ENCODE results near the gene CALCOCO2. TPM values are rescaled to one million over a fixed set of nuclear protein-coding genes. Genes with fewer than 3 reads are reported as not detected.

Gene CALCOCO2
- total and polyA plus RNA-seq, 2 of the 13 experiments (the other 11 are each of a cell fraction or from before 2014, with no cell fraction given) = 72.9 to 111 TPM

DNA sequence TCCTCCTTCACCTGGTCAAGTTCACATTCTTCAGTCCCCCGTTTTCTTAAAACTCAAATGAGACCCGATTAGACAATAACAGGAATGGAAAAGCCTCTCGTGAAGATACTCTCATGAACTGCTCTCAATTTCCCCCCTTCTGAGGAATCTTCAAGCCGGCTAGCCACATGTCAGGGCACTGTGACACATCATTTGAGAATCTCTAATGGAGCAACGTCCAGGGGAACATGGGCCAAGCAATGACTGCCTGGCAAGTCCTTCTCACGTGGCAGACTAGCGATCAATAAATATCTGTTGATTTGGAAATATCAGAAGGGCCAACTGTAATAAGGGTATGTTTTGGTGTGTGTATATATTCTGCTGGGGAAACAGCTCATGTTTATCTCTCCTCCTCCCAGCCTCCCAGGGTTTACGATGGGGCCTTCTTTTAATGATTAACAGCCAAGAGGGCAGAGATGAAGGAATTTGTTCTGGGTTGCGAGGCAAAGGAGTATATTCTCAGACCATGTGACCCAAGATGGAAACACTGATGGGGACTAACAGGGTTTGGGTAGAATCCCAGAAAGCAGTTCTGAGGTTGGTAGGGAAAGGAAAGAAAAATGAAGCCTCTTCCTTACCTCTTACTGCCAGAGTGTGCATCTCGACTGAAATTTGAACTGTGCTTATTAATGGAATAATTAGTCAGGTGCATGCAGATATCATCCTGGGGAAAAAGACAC is 35.2 kb upstream of the CALCOCO2 start (continued):
- TF ChIP-seq ZNF503 (CRISPR knock-in tag; IDR thresholded peaks at IDR 0.05) (peak; percentile 20; the same call in 1 of the 2 replicates), GPBP1L1 (CRISPR knock-in tag; IDR thresholded peaks at IDR 0.05) (no peak), ZNF577 (CRISPR knock-in tag; IDR thresholded peaks at IDR 0.05; ENCODE audit: borderline replicate concordance, low read depth) (no peak), MTF1 (CRISPR knock-in tag; IDR thresholded peaks at IDR 0.05) (no peak), PREB (CRISPR knock-in tag; IDR thresholded peaks at IDR 0.05) (no peak), YEATS2 (CRISPR knock-in tag; IDR thresholded peaks at IDR 0.05; ENCODE audit: borderline replicate concordance) (peak; percentile 50; the same call in 1 of the 2 replicates), RNF2 (conservative IDR thresholded peaks at IDR 0.05; ENCODE audit: low read depth) (peak; percentile 89), ZNF75D (CRISPR knock-in tag; IDR thresholded peaks at IDR 0.05; ENCODE audit: borderline replicate concordance) (no peak), ZNF234 (CRISPR knock-in tag; conservative IDR thresholded peaks at IDR 0.05) (no peak), ZNF318 (CRISPR knock-in tag; IDR thresholded peaks at IDR 0.05) (no peak), ZNF333 (CRISPR knock-in tag; IDR thresholded peaks at IDR 0.05; ENCODE audit: borderline replicate concordance) (no peak), ELF4 (CRISPR knock-in tag; IDR thresholded peaks at IDR 0.05; ENCODE audit: borderline replicate concordance) (no peak), CBX5 (CRISPR knock-in tag; IDR thresholded peaks at IDR 0.05; ENCODE audit: borderline replicate concordance) (peak; percentile 80; the same call in 1 of the 2 replicates), SMAD9 (CRISPR knock-in tag; IDR thresholded peaks at IDR 0.05) (no peak), THAP8 (CRISPR knock-in tag; IDR thresholded peaks at IDR 0.05; ENCODE audit: borderline replicate concordance) (no peak)
